Stimulated activated CD8-positive, alpha-beta memory T cell treated with anti-CD3 and anti-CD28 coated beads, Interleukin-4, amount 100 ng/mL, for 48 hours (primary cell): Measurements from ENCODE around the gene DNMBP.
"Not testable (repeated sequence)": the region's sequence is repeated elsewhere in the genome, so short reads cannot be mapped to it uniquely, and the experiment has no call there.

Experiments
- DNase-seq: peaks from one replicate; pipeline ENCODE4 v3.0.0-alpha.2; 2020

DNMBP gene

GRCh38 chr10:99943908-99944307 lies 65.8 kb downstream of the DNMBP start:
- no peak for DNase-seq

GRCh38 chr10:99941942-99942820 lies 67.6 kb downstream of the DNMBP start:
- DNase-seq: no peak

- no peak for DNase-seq
Measured at GRCh38 chr10:99938563-99938962, 71.2 kb downstream of the DNMBP start.

- DNase-seq: no peak
Measured at GRCh38 chr10:99937630-99938029, 72.1 kb downstream of the DNMBP start.

GRCh38 chr10:99932203-99932957 lies 77.4 kb downstream of the DNMBP start:
- DNase-seq: not testable (repeated sequence)

- DNase-seq: no peak
Measured at GRCh38 chr10:99930731-99931550, 78.8 kb downstream of the DNMBP start.

- no peak for DNase-seq
Measured at GRCh38 chr10:99929360-99929759, 80.4 kb downstream of the DNMBP start.

- DNase-seq: no peak
Measured at GRCh38 chr10:99927721-99928280, 81.9 kb downstream of the DNMBP start.

- DNase-seq: no peak
Measured at GRCh38 chr10:99926925-99927720, 82.6 kb downstream of the DNMBP start.

- no peak for DNase-seq
Measured at GRCh38 chr10:99924451-99925255, 85.1 kb downstream of the DNMBP start.

GRCh38 chr10:99921948-99922347 lies 87.8 kb downstream of the DNMBP start:
- no peak for DNase-seq

GRCh38 chr10:99920901-99921300 lies 88.8 kb downstream of the DNMBP start:
- DNase-seq: no peak

GRCh38 chr10:99920486-99920885 lies 89.3 kb downstream of the DNMBP start:
- no peak for DNase-seq

- DNase-seq: no peak
Measured at GRCh38 chr10:99917963-99918825, 91.6 kb downstream of the DNMBP start.

- DNase-seq: no peak
Measured at GRCh38 chr10:99916776-99917175, 93.0 kb downstream of the DNMBP start.

GRCh38 chr10:99915414-99915813 lies 94.3 kb downstream of the DNMBP start:
- no peak for DNase-seq

GRCh38 chr10:99914236-99914635 lies 95.5 kb downstream of the DNMBP start:
- no peak for DNase-seq

GRCh38 chr10:99913831-99914235 lies 95.9 kb downstream of the DNMBP start:
- DNase-seq: no peak

GRCh38 chr10:99912041-99912440 lies 97.7 kb downstream of the DNMBP start:
- DNase-seq: no peak

- DNase-seq: no peak
Measured at GRCh38 chr10:99908512-99908911, 101.2 kb downstream of the DNMBP start.
